IPS-15b (cell line): ENCODE measurements around the gene WSB2.

Experiments used
- H3K27me3 ChIP-seq: one replicate; pipeline ENCODE4 v1.6.1; 2013; ENCODE audit warnings: low read length; ENCODE audit not compliant: control insufficient read depth, insufficient read depth
- H3K36me3 ChIP-seq: one replicate; pipeline ENCODE4 v1.6.1; 2013; ENCODE audit warnings: low read length; ENCODE audit not compliant: control insufficient read depth, insufficient read depth
- H3K4me1 ChIP-seq: one replicate; pipeline ENCODE4 v1.6.1; 2013; ENCODE audit warnings: mild to moderate bottlenecking, low read length; ENCODE audit not compliant: control insufficient read depth, insufficient read depth
- H3K4me3 ChIP-seq: one replicate; pipeline ENCODE4 v1.5.1; 2013; ENCODE audit warnings: low read depth, low read length
- H3K9ac ChIP-seq: one replicate; pipeline ENCODE4 v1.6.1; 2013; ENCODE audit warnings: low read depth, mild to moderate bottlenecking, low read length
- H3K9me3 ChIP-seq: one replicate; pipeline ENCODE4 v1.6.1; 2013; ENCODE audit warnings: mild to moderate bottlenecking, low read length; ENCODE audit not compliant: control insufficient read depth, insufficient read depth

Gene WSB2

GRCh38 chr12:118046430-118046829 is 14.5 kb downstream of the WSB2 start:
- Histone ChIP-seq H3K4me1 (no peaks in the 10 kb centered on the region), H3K27me3 (no peaks in the 10 kb centered on the region), H3K36me3 (peaks cover 18% of the 10 kb centered on the region), H3K9me3 (no peaks in the 10 kb centered on the region), H3K4me3 (no peak overlapping the region), H3K9ac (no peak overlapping the region)

- Histone ChIP-seq H3K9me3 (no peaks in the 10 kb centered on the region), H3K36me3 (peaks cover 22% of the 10 kb centered on the region), H3K27me3 (no peaks in the 10 kb centered on the region), H3K4me3 (no peak overlapping the region), H3K9ac (no peak overlapping the region), H3K4me1 (no peaks in the 10 kb centered on the region)
Observed at GRCh38 chr12:118044577-118044976, 16.4 kb downstream of the WSB2 start.

- Histone ChIP-seq H3K4me3 (no peak overlapping the region), H3K27me3 (no peaks in the 10 kb centered on the region), H3K4me1 (no peaks in the 10 kb centered on the region), H3K9me3 (no peaks in the 10 kb centered on the region), H3K9ac (no peak overlapping the region), H3K36me3 (peaks cover 22% of the 10 kb centered on the region)
Observed at GRCh38 chr12:118044075-118044474, 16.9 kb downstream of the WSB2 start.

- Histone ChIP-seq H3K9me3 (no peaks in the 10 kb centered on the region), H3K4me1 (no peaks in the 10 kb centered on the region), H3K4me3 (no peak overlapping the region), H3K9ac (no peak overlapping the region), H3K27me3 (no peaks in the 10 kb centered on the region), H3K36me3 (peaks cover 23% of the 10 kb centered on the region)
Observed at GRCh38 chr12:118042091-118042490, 18.9 kb downstream of the WSB2 start.

- Histone ChIP-seq H3K36me3 (peaks cover 46% of the 10 kb centered on the region), H3K9me3 (no peaks in the 10 kb centered on the region), H3K9ac (no peak overlapping the region), H3K4me1 (no peaks in the 10 kb centered on the region), H3K4me3 (no peak overlapping the region), H3K27me3 (no peaks in the 10 kb centered on the region)
Observed at GRCh38 chr12:118038137-118038536, 22.8 kb downstream of the WSB2 start.

- H3K9me3 ChIP-seq, result no peaks in the 10 kb centered on the region
- H3K36me3 ChIP-seq, result peaks cover 53% of the 10 kb centered on the region
- H3K4me3 ChIP-seq, result no peak overlapping the region
Observed at GRCh38 chr12:118036672-118037411, 24.1 kb downstream of the WSB2 start.

GRCh38 chr12:118035190-118036041 is 25.6 kb downstream of the WSB2 start:
- H3K36me3 ChIP-seq, result peaks cover 44% of the 10 kb centered on the region
- H3K4me1 ChIP-seq, result no peaks in the 10 kb centered on the region
- no peaks in the 10 kb centered on the region for H3K27me3 ChIP-seq
- H3K9me3 ChIP-seq, result no peaks in the 10 kb centered on the region
- no peak overlapping the region for H3K9ac ChIP-seq
- H3K4me3 ChIP-seq, result no peak overlapping the region

More at GRCh38 chr12:118036672-118037411, 24.1 kb downstream of the WSB2 start:
- no peaks in the 10 kb centered on the region for H3K27me3 ChIP-seq
- H3K9ac ChIP-seq, result no peak overlapping the region
- H3K4me1 ChIP-seq, result no peaks in the 10 kb centered on the region

GRCh38 chr12:118034429-118035189 is 26.4 kb downstream of the WSB2 start:
- Histone ChIP-seq H3K36me3 (peaks cover 42% of the 10 kb centered on the region), H3K9me3 (no peaks in the 10 kb centered on the region), H3K4me1 (no peaks in the 10 kb centered on the region), H3K27me3 (no peaks in the 10 kb centered on the region), H3K4me3 (no peak overlapping the region), H3K9ac (no peak overlapping the region)

- Histone ChIP-seq H3K36me3 (peaks cover 49% of the 10 kb centered on the region), H3K27me3 (no peaks in the 10 kb centered on the region), H3K4me3 (no peak overlapping the region), H3K4me1 (no peaks in the 10 kb centered on the region), H3K9me3 (no peaks in the 10 kb centered on the region), H3K9ac (no peak overlapping the region)
Observed at GRCh38 chr12:118033902-118034301, 27.1 kb downstream of the WSB2 start.

GRCh38 chr12:118033323-118033722 is 27.7 kb downstream of the WSB2 start:
- no peak overlapping the region for H3K4me3 ChIP-seq
- peaks cover 52% of the 10 kb centered on the region for H3K36me3 ChIP-seq
- no peak overlapping the region for H3K9ac ChIP-seq

GRCh38 chr12:118032188-118032587 is 28.8 kb downstream of the WSB2 start:
- H3K9ac ChIP-seq, result no peak overlapping the region
- no peak overlapping the region for H3K4me3 ChIP-seq
- no peaks in the 10 kb centered on the region for H3K4me1 ChIP-seq
- no peaks in the 10 kb centered on the region for H3K9me3 ChIP-seq
- H3K36me3 ChIP-seq, result peaks cover 52% of the 10 kb centered on the region
- H3K27me3 ChIP-seq, result no peaks in the 10 kb centered on the region

More at GRCh38 chr12:118033323-118033722, 27.7 kb downstream of the WSB2 start:
- Histone ChIP-seq H3K4me1 (no peaks in the 10 kb centered on the region), H3K27me3 (no peaks in the 10 kb centered on the region), H3K9me3 (no peaks in the 10 kb centered on the region)
